Liver (tissue), 3 donors: ENCODE results near the gene AP2A2.

ENCODE experiments used
- FOXA1 ChIP-seq: IDR thresholded peaks from 2 replicates; pipeline ENCODE4 v1.6.1; 2016; ENCODE audit warnings: antibody characterized with exemption
- GABPA ChIP-seq, 2 donors: IDR thresholded peaks in 1 of 2; conservative IDR thresholded peaks in 1 of 2; 2 replicates each; pipeline ENCODE4 v1.6.1; 2016; ENCODE audit warnings: antibody characterized with exemption in 2 of 2, mild to moderate bottlenecking in 1 of 2, moderate library complexity in 1 of 2
- HNF4A ChIP-seq, 2 donors: conservative IDR thresholded peaks; 2 replicates each; pipeline ENCODE4 v1.6.1; 2016; ENCODE audit warnings: antibody characterized with exemption in 2 of 2, mild to moderate bottlenecking in 2 of 2
- HNF4G ChIP-seq: IDR thresholded peaks from 2 replicates; pipeline ENCODE4 v1.6.1; 2016; ENCODE audit warnings: antibody characterized with exemption
- JUND ChIP-seq, 2 donors: IDR thresholded peaks; 2 replicates each; pipeline ENCODE4 v1.6.1; 2016; ENCODE audit warnings: antibody characterized with exemption in 2 of 2
- MAX ChIP-seq: IDR thresholded peaks from 2 replicates; pipeline ENCODE4 v1.6.1; 2016; ENCODE audit warnings: antibody characterized with exemption
- NR2F2 ChIP-seq: IDR thresholded peaks from 2 replicates; pipeline ENCODE4 v1.6.1; 2016; ENCODE audit warnings: antibody characterized with exemption
- RAD21 ChIP-seq, 2 donors: IDR thresholded peaks; 2 replicates each; pipeline ENCODE4 v1.6.1; 2016; ENCODE audit warnings: antibody characterized with exemption in 2 of 2, mild to moderate bottlenecking in 2 of 2
- SP1 ChIP-seq: IDR thresholded peaks from 2 replicates; pipeline ENCODE4 v1.6.1; 2018; ENCODE audit warnings: antibody characterized with exemption, mild to moderate bottlenecking
- YY1 ChIP-seq: IDR thresholded peaks from 2 replicates; pipeline ENCODE4 v1.6.1; 2016; ENCODE audit warnings: antibody characterized with exemption, mild to moderate bottlenecking
- TF ChIP-seq, protein P1 (sequence below): fragments of 150-350 bp; IDR thresholded peaks from 2 replicates; pipeline ENCODE4 v1.5.1; 2017; ENCODE audit warnings: improper control_type of control experiment, low read depth, low read length; ENCODE audit not compliant: missing input control
- TF ChIP-seq, protein P2 (sequence below): IDR thresholded peaks from 2 replicates; pipeline ENCODE4 v1.6.1; 2016; ENCODE audit warnings: antibody characterized with exemption, mild to moderate bottlenecking
- TF ChIP-seq, protein P3 (sequence below): IDR thresholded peaks from 2 replicates; pipeline ENCODE4 v1.6.1; 2016; ENCODE audit warnings: antibody characterized with exemption
- TF ChIP-seq, protein P4 (sequence below): IDR thresholded peaks from 2 replicates; pipeline ENCODE4 v1.6.1; 2016; ENCODE audit warnings: antibody characterized with exemption
- donor health status: healthy.
- donor health status: healthy.

- TF ChIP-seq, protein P1, sequence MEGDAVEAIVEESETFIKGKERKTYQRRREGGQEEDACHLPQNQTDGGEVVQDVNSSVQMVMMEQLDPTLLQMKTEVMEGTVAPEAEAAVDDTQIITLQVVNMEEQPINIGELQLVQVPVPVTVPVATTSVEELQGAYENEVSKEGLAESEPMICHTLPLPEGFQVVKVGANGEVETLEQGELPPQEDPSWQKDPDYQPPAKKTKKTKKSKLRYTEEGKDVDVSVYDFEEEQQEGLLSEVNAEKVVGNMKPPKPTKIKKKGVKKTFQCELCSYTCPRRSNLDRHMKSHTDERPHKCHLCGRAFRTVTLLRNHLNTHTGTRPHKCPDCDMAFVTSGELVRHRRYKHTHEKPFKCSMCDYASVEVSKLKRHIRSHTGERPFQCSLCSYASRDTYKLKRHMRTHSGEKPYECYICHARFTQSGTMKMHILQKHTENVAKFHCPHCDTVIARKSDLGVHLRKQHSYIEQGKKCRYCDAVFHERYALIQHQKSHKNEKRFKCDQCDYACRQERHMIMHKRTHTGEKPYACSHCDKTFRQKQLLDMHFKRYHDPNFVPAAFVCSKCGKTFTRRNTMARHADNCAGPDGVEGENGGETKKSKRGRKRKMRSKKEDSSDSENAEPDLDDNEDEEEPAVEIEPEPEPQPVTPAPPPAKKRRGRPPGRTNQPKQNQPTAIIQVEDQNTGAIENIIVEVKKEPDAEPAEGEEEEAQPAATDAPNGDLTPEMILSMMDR: peak; percentile 81
- TF ChIP-seq, protein P2, sequence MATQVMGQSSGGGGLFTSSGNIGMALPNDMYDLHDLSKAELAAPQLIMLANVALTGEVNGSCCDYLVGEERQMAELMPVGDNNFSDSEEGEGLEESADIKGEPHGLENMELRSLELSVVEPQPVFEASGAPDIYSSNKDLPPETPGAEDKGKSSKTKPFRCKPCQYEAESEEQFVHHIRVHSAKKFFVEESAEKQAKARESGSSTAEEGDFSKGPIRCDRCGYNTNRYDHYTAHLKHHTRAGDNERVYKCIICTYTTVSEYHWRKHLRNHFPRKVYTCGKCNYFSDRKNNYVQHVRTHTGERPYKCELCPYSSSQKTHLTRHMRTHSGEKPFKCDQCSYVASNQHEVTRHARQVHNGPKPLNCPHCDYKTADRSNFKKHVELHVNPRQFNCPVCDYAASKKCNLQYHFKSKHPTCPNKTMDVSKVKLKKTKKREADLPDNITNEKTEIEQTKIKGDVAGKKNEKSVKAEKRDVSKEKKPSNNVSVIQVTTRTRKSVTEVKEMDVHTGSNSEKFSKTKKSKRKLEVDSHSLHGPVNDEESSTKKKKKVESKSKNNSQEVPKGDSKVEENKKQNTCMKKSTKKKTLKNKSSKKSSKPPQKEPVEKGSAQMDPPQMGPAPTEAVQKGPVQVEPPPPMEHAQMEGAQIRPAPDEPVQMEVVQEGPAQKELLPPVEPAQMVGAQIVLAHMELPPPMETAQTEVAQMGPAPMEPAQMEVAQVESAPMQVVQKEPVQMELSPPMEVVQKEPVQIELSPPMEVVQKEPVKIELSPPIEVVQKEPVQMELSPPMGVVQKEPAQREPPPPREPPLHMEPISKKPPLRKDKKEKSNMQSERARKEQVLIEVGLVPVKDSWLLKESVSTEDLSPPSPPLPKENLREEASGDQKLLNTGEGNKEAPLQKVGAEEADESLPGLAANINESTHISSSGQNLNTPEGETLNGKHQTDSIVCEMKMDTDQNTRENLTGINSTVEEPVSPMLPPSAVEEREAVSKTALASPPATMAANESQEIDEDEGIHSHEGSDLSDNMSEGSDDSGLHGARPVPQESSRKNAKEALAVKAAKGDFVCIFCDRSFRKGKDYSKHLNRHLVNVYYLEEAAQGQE: no peak
- no peak for TF ChIP-seq GABPA (IDR thresholded peaks at IDR 0.05 in 1 of 2, conservative IDR thresholded peaks at IDR 0.05 in 1 of 2)
- no peak for TF ChIP-seq YY1
- TF ChIP-seq, protein P3, sequence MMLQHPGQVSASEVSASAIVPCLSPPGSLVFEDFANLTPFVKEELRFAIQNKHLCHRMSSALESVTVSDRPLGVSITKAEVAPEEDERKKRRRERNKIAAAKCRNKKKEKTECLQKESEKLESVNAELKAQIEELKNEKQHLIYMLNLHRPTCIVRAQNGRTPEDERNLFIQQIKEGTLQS: no peak
- no peak for TF ChIP-seq JUND (IDR thresholded peaks at IDR 0.05)
- no peak for TF ChIP-seq HNF4G
- no peak for TF ChIP-seq FOXA1
- peak in 1 of 2 donors; percentile 28 for TF ChIP-seq RAD21 (IDR thresholded peaks at IDR 0.05)
- no peak for TF ChIP-seq NR2F2
- no peak for TF ChIP-seq SP1
- no peak for TF ChIP-seq MAX
- TF ChIP-seq HNF4A (conservative IDR thresholded peaks at IDR 0.05): no peak
- TF ChIP-seq, protein P4, sequence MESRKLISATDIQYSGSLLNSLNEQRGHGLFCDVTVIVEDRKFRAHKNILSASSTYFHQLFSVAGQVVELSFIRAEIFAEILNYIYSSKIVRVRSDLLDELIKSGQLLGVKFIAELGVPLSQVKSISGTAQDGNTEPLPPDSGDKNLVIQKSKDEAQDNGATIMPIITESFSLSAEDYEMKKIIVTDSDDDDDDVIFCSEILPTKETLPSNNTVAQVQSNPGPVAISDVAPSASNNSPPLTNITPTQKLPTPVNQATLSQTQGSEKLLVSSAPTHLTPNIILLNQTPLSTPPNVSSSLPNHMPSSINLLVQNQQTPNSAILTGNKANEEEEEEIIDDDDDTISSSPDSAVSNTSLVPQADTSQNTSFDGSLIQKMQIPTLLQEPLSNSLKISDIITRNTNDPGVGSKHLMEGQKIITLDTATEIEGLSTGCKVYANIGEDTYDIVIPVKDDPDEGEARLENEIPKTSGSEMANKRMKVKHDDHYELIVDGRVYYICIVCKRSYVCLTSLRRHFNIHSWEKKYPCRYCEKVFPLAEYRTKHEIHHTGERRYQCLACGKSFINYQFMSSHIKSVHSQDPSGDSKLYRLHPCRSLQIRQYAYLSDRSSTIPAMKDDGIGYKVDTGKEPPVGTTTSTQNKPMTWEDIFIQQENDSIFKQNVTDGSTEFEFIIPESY: no peak
Measured at GRCh38 chr11:925496-926301, at the start of gene AP2A2.
